Spleen (tissue), 7 donors: ENCODE measurements around the gene SYCP2L.

Experiments used
- POLR2AphosphoS5 ChIP-seq, 3 donors: sonication (generic); formaldehyde crosslinking; IDR thresholded peaks; one replicate each; pipeline ENCODE4 v1.5.1; 2017; ENCODE audit warnings: antibody characterized with exemption in 3 of 3
- TF ChIP-seq, protein P1 (sequence below), 11 experiments: fragments of 200-600 bp in 7 of 11; fragments of 450-650 bp in 4 of 11; sonication (generic) in 4 of 11; IDR thresholded peaks in 8 of 11; conservative IDR thresholded peaks in 3 of 11; 1 replicate in 7 of 11; 2 replicates in 4 of 11; pipeline versions ENCODE4 v1.4.0 to v1.8.0; 2016 to 2021; ENCODE audit warnings: antibody characterized with exemption in 11 of 11, inconsistent platforms in 4 of 11, mild to moderate bottlenecking in 1 of 11
- donor health status: DM: no; HTN: no; CAD: no; lungs with moderate emphysema.
- donor health status: DM: no; HTN: no; CAD: no.
- donor health status: DM: no; HTN: no; CAD: no.

DNA sequence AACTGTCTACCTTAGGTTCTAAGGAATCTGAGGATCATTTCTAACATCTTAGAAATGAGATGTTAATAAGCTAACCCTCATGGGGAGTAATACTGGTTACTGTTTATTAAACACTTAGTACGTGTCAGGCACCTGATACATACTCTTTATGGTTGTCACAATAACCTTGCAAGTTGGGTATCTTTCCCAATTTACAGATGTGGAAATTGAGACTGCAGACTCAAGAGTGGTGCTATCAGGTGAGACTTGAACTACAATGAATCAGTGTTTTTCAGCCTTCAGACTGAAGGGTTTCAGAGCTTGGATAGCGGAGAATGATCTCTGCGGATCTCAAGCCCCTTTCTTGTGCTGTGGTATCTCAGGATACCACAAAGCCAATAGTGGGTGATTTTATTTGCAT is 130.2 kb downstream of the SYCP2L start:
- TF ChIP-seq, protein P1, sequence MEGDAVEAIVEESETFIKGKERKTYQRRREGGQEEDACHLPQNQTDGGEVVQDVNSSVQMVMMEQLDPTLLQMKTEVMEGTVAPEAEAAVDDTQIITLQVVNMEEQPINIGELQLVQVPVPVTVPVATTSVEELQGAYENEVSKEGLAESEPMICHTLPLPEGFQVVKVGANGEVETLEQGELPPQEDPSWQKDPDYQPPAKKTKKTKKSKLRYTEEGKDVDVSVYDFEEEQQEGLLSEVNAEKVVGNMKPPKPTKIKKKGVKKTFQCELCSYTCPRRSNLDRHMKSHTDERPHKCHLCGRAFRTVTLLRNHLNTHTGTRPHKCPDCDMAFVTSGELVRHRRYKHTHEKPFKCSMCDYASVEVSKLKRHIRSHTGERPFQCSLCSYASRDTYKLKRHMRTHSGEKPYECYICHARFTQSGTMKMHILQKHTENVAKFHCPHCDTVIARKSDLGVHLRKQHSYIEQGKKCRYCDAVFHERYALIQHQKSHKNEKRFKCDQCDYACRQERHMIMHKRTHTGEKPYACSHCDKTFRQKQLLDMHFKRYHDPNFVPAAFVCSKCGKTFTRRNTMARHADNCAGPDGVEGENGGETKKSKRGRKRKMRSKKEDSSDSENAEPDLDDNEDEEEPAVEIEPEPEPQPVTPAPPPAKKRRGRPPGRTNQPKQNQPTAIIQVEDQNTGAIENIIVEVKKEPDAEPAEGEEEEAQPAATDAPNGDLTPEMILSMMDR (IDR thresholded peaks at IDR 0.05 in 8 of 11, conservative IDR thresholded peaks at IDR 0.05 in 3 of 11): no peak
- no peak for TF ChIP-seq POLR2AphosphoS5 (IDR thresholded peaks at IDR 0.05)
